OCI-LY1 (cell line): ENCODE measurements around the gene DYSF.

Source experiments
- EZH2 ChIP-seq: fragments of 200-600 bp; sonication (generic), shearing (Covaris generic); IDR thresholded peaks from 2 replicates; pipeline ENCODE4 v1.8.0; 2017; ENCODE audit warnings: borderline replicate concordance, mixed run types, mild to moderate bottlenecking, antibody characterized with exemption, low read length, moderate library complexity, mixed read lengths
- TF ChIP-seq, protein P1 (sequence below): fragments of 200-600 bp; sonication (generic), shearing (Covaris generic); IDR thresholded peaks from 2 replicates; pipeline ENCODE4 v1.5.1; 2017; ENCODE audit warnings: mild to moderate bottlenecking, antibody characterized with exemption, low read length, moderate library complexity, mixed read lengths

DNA sequence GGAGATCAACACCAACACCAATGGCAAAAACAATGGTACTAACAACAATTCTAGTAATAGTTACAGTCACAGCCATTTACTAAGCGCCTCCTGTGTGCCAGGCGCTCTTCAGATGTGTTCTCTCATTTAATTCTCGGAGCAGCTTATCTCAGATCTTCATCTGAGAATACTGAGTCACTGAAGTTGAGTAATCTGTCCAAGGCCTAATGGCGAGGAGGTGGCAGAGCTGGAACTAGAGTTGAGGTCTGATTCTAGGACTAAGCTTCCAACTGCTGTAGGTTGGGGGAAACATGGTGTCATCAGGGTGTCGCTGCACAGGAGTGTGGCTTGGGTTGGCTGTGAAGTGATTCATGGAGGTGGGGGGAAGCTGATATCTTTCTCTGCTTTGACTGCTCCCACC is 156.1 kb downstream of the DYSF start:
- TF ChIP-seq EZH2: no peak
- TF ChIP-seq, protein P1, sequence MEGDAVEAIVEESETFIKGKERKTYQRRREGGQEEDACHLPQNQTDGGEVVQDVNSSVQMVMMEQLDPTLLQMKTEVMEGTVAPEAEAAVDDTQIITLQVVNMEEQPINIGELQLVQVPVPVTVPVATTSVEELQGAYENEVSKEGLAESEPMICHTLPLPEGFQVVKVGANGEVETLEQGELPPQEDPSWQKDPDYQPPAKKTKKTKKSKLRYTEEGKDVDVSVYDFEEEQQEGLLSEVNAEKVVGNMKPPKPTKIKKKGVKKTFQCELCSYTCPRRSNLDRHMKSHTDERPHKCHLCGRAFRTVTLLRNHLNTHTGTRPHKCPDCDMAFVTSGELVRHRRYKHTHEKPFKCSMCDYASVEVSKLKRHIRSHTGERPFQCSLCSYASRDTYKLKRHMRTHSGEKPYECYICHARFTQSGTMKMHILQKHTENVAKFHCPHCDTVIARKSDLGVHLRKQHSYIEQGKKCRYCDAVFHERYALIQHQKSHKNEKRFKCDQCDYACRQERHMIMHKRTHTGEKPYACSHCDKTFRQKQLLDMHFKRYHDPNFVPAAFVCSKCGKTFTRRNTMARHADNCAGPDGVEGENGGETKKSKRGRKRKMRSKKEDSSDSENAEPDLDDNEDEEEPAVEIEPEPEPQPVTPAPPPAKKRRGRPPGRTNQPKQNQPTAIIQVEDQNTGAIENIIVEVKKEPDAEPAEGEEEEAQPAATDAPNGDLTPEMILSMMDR: no peak
